Measurements from ENCODE around the gene TNIK.
"Not testable (repeated sequence)": the region's sequence is repeated elsewhere in the genome, so short reads cannot be mapped to it uniquely, and the experiment has no call there.

TNIK gene

GRCh38 chr3:171156401-171157010, 303.7 kb downstream of the TNIK start:
- no peak for DNase-seq

DNA sequence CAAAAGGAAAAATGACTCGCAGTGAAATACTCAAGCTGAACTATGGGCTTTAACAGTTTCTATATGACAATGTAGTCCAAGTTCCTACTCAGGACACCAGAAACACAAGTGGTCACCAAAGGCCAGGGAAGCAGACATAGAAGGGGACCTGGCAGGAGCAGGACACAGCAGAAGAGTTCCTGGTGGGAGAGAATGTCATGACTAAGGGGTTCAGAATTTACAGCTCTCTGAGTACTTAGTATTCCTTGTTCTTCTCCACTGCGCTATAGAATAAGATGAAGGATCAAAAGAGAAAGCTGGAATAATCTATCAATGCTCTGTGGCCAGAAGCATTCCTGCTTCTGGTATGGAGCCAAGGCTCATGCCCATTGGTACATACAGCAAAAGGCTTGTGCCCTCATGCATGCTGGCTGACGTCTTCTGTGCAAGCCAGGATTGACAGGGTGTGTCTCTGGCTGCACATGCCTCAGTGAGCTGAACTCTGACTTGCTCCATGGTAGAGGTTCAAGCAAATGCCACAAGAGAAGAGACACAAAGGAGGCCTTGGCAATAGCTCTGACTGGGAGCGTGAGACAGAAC, 305.0 kb downstream of the TNIK start:
- DNase-seq: no peak

DNA sequence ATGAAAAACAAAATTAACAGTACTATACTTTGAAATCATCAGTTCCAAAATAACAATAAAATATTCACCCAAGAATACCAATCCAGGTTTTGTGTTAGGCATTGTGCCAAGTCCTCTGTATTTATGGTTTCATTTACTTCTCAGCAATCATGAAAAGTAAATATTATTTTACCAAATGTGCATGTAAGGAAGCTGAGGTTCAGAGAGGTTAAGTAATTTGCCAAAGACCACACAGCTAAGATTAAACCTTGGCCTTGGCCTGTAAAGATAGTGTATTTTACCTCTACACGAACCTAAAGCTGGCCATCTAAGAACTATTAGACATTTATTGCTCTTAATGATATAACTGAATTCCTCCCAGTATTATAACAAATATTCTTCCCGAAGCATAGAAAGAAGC, 309.3 kb downstream of the TNIK start:
- DNase-seq: no peak

- DNase-seq: no peak
Observed at GRCh38 chr3:171149526-171150116, 310.6 kb downstream of the TNIK start.

- DNase-seq: no peak
Observed at GRCh38 chr3:171145798-171146197, 314.4 kb downstream of the TNIK start.

DNA sequence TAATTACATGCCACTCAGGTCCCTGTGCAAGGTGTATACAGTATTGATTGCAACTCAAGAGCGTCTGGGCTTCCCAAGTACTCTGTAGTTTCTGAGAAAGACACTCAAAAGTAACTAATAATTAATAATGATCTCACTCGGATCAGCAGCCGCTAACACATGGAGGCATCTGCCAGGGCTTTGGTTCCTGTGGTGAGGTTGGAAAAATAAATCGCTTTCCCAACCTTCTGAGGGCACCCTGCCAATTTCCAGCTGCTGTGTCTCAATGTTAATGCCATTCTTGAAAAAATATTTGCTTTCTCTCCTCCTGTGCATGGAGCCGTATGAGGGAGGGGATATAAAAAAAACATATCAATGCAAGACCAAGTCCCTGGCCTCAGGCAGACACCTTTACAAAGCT, 317.2 kb downstream of the TNIK start:
- no peak for DNase-seq

GRCh38 chr3:171140246-171140645, 320.0 kb downstream of the TNIK start:
- DNase-seq: no peak

DNA sequence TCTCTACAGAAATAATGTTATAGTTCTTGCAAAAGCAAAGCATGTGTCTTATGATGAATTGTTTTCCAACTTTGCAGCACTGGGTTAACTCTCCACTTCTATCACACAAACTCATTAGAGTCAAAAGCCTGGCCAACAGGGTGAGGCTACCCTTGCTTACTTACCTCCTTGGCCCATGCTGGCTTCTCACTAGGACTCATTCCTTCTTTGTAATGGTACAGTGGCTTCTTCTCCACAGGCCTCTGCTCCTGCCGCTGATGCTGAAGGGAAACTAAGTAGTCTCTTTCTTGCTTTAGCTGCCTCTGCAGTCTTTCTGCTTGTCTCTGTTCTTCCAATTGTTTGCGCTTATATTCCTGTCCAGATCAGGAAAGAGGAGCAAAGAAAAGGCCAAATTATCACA, 322.2 kb downstream of the TNIK start:
- no peak for DNase-seq

DNA sequence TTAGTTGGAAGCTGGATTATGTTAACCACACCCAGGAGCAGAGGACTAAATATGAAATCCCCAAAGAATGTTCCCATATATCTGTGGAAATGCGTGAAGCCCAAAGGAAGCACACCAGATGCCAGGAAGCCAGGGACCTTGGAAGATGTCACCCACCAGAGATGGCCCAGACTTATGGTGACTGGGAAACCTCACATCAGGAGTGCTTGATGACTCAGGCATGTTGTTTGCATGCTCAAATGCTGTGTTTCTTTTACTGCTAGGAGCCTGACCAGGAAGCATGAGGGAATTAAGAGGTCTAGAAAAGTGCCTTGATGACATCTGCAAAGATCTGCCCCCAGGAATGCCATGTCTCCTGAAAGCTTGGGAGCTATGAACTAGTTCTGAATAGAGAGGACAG, 324.7 kb downstream of the TNIK start:
- DNase-seq: no peak

DNA sequence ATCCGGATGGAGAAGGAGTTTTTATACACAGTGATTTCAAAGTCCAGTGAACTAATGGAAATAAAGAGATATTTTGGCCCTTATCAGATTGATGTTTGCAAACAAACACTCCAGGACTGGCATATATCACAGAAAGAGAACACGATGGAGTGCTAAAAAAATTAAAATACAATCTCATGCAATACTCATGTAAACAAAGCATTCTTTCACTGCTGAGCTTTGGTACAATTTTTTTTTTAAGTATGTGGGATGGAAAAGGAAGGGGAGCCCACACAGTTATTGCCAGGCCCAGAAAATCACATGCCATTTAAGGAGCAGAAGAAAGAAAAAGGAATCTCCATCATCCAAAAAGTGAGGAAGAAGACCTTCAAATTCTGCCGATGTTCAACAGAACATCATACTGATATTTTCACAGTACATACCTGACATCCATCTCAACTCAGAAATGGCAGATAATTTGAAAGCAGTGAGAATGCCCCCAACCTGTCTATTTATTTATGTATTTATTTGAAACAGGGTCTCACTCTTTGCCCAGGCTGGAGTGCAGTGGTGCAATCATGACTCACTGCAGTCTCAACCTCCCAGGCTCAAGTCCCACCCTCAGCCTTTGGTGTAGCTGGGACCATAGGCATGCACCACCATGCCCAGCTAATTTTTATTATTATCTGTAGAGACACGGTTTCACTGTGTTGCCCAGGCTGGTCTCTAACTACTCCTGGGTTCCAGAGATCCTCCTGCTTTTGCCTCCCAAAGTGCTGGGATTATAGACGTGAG, 326.2 kb downstream of the TNIK start:
- no peak for DNase-seq

- DNase-seq: no peak
Observed at GRCh38 chr3:171133337-171133736, 326.9 kb downstream of the TNIK start.

- DNase-seq: no peak
Observed at GRCh38 chr3:171132873-171133272, 327.3 kb downstream of the TNIK start.

DNA sequence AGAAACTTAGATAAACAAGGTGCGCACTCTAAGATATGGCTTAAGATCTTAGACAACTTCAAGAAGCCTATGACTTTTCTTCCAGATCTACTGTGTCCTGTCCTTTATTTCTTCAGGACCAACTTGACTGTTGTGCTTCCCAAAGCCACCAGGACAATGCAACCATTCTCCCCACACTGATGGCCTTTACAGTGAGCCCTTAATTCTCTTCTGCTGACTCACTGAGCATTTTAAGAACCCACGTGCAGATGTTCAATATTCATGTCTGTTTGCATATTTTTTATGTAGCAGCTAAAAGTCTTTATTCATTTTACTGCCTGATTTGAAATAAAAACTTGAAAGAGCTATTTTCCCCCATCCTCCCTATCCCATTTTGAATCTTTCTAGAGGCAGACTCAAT, 330.4 kb downstream of the TNIK start:
- DNase-seq: no peak

DNA sequence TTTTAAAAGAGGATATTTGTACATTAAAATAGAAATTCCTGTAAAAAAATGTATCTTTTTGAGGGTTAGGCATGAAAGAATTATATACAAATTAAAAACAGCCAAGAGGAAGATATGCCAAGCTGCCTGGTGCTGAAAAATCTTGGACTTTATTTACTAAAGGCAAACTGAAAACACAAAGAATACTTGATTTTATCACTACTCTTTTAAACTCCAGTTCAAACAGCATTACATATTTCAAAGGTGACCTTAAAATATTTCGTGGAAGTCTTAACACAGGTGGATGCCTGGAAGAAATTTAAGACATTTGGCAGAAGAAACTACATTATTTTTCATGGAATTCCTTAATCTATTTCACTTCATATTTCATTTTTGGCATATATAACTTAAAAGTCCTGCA, 332.6 kb downstream of the TNIK start:
- DNase-seq: no peak

- DNase-seq: no peak
Observed at GRCh38 chr3:171126478-171127209, 333.6 kb downstream of the TNIK start.

DNA sequence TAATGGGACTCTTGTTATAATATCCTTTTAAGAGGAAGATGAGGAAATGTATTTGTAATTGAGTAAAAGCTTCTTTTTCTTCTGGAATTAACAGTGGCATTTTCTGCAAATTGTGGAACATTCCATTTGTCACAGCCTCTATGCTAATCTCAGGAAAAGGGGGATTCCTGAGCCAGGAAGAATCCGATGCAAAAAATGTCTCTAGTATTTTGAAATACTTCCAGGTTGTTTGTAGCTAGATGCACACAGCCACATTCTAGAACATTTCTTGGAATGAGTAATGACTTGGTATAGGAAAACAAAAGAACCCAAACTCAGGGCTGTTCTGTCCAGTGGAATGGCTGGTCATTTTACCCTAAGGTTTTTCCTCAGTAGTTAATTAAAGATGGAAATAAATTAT, 335.2 kb downstream of the TNIK start:
- DNase-seq: no peak

DNA sequence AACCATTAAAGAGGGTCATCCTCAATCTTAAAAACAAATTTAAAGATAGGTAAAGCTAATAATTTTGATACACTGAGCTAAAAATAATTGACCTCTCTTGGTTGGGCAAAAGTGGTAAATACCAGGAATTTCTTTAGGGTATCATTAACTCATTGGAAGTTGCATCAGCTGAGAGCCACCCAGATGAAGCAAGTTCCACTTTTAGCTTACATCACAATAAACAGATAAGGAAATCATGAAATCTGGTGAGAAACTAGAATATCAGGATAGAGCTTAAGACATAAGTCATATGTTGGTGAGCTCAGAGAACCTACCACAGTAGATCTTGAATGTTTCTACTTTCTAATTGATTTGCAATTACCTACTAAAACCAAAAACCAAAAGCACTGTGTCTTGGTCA, 336.3 kb downstream of the TNIK start:
- no peak for DNase-seq

- no peak for DNase-seq
Observed at GRCh38 chr3:171122861-171123260, 337.3 kb downstream of the TNIK start.

GRCh38 chr3:171122240-171122639, 338.0 kb downstream of the TNIK start:
- DNase-seq: no peak

- DNase-seq: no peak
Observed at GRCh38 chr3:171121801-171122200, 338.4 kb downstream of the TNIK start.

DNA sequence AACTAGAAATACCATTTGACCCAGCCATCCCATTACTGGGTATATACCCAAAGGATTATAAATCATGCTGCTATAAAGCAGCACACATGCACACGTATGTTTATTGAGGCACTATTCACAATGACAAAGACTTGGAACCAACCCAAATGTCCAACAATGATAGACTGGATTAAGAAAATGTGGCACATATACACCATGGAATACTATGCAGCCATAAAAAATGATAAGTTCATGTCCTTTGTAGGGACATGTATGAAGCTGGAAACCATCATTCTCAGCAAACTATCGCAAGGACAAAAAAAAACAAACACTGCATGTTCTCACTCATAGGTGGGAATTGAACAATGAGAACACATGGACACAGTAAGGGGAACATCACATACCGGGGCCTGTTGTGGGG, 340.8 kb downstream of the TNIK start:
- DNase-seq: not testable (repeated sequence)

DNA sequence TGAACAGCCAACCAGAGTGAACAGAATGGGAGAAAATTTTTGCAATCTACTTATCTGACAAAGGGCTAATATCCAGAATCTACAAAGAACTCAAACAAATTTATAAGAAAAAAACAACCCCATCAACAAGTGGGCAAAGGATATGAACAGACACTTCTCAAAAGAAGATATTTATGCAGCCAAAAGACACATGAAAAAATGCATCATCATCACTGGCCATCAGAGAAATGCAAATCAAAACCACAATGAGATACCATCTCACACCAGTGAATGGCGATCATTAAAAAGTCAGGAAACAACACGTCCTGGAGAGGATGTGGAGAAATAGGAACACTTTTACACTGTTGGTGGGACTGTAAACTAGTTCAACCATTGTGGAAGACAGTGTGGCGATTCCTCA, 341.2 kb downstream of the TNIK start:
- not testable (repeated sequence) for DNase-seq

DNA sequence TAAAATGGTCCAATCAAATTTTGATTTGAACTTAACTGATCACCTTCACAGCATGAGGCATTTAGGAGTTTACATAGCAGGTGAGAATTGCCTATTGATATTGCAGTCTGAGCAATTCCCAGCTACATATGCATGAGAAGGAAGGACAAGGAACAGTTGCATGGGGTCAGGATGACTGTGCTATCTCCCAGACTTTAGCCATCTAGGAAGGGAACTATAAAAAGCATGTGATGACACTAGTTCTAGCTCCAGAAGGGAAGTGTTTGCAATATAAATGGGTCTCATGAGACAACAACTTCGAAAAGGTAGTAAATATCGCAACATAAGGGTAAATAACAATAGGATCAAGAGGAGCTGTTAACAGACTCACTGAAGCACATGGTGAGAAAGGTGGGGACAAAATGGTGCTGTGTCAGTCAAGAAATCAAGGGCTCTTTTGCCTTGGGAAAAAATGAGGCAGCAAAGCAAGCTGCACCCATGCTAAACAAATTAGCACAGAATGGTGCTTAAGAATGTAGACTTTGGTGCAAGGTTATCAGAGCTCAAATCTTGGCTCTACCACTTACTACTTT, 343.3 kb downstream of the TNIK start:
- no peak for DNase-seq
